ENCODE results near the gene PIGT.

- TF ChIP-seq BCL3 (IDR thresholded peaks at IDR 0.05; ENCODE audit: borderline replicate concordance, insufficient read depth, low read depth, low read length, poor library complexity, severe bottlenecking) (no peak), HCFC1 (IDR thresholded peaks at IDR 0.05; ENCODE audit: low read length) (no peak), EZH2 (IDR thresholded peaks at IDR 0.05; ENCODE audit: borderline replicate concordance, control insufficient read depth, low read depth, low read length) (no peak), CTCF (IDR thresholded peaks at IDR 0.05 in 2 of 3, conservative IDR thresholded peaks at IDR 0.05 in 1 of 3; ENCODE audit: control insufficient read depth in 2 of 3, extremely low read depth in 1 of 3, insufficient read depth in 1 of 3, low read depth in 3 of 3, low read length in 3 of 3) (no peak)
These were observed 23.2 kb upstream of the PIGT start for GRCh38 chr20:45392733-45393132.
